ENCODE data around the gene GRK7.
A peak's percentile ranks its signal among the peaks of the same experiment; 100 is the strongest.

GRK7 gene, protein sequence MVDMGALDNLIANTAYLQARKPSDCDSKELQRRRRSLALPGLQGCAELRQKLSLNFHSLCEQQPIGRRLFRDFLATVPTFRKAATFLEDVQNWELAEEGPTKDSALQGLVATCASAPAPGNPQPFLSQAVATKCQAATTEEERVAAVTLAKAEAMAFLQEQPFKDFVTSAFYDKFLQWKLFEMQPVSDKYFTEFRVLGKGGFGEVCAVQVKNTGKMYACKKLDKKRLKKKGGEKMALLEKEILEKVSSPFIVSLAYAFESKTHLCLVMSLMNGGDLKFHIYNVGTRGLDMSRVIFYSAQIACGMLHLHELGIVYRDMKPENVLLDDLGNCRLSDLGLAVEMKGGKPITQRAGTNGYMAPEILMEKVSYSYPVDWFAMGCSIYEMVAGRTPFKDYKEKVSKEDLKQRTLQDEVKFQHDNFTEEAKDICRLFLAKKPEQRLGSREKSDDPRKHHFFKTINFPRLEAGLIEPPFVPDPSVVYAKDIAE (N-terminal part only)

DNA sequence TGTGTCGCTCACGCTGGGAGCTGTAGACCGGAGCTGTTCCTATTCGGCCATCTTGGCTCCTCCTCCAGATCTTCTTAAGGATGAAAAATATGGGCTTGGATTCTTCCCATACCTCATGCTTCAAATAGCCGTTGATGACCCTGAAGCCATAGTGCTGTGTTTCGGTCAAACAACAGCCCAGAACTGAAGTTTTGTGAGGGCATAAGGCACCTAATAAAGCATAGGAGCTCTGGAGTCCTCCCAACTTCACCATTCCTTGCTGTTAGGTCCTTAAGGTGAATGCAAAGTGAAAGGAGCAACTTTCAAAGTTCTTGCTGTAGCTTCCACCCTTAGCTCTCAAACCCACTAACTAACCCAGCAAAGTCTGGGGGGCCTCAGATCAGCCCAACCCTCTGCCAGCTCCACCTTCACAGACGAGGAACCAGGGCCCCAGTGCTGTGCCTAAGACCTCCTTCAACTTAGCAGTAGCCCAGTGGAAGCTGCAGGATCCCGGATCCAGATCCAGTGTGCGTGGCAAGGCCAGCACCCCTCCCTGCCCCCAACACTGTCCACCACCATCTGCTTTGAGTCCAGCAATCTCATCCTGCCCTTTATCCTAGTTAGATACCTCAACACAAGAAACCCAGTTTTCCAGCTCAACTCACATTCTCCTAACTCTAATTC is at the start of gene GRK7:
TSS of gene GRK7 (plus strand) at position 321 of the 663 bp plus-strand sequence. CDS start 14,877 bp downstream, outside the sequence.
- no peak for DNase-seq

DNA sequence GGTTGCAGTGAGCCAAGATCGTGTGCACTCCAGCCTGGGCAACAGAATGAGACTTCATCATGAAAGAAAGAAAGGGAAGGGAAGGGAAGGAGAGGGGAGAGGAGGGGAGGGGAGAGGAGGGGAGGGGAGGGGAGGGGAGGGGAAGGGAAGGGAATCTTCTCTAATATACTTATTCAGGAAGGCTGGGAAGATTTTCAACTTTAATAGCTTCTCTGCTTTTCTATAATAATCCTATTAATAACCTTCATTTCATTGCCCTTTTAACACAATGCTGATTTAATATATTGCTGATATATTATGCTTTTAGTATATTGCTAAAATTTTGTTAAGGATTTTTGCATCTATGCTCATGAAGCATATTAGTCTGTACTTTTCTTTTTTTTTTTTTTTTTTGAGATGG is 48.5 kb upstream of the GRK7 start:
- DNase-seq, result no peak

DNA sequence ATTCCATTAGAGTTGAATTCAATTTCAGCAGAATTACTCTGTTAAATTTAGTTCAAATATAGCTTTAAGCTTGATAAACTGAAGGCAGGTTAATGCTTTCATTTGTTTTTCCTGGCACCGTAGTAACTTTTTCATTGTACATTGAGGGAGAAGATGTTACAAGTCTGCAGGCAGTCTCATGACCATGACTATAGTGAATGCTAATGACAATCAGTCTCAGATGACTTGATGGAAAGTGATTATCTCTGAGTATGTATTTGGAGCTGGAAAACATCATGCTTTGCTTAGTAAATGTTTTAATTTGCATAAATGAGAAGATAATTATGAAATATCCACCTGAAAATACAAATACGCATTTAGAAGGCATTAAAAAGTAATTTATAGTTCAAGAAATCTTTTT is 41.1 kb upstream of the GRK7 start:
- no peak for DNase-seq

DNA sequence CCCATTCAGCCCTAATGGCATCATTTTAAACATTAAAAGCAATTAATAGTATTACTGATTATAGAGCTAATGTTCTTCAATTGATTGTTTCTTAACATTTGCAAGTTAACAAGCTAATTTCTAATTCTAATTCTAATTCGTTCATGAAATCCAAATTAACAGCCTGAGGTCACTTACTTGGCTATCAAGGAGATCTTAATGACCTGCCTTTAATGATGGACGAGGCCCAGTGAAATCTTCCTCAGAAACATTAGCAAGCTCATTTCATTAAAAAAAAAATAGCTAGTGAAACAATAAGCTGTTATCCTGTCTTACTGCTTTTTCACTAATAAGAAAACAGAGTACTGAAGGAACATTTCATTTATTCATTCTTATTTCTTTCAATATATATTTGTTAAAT is 40.6 kb upstream of the GRK7 start:
- no peak for DNase-seq

DNA sequence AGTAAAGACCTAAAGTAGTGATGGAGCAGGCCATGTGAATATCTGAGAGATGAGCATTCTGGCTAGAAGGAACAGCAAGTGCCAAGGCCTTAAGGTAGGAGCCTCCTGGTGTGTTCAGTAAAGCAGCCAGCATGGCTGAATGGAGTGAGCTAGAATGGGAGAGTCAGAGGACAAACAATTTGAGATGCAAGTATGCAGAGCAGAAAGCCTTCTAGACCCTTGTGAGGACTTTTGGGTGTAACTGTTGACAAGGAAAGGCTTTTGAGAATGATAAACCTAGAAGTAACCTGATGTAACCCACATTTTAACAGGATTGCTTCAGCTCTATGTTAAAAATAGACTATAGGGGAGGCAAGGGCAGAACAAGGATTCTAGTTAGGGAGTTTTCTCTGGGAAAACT is 40.0 kb upstream of the GRK7 start:
- DNase-seq, result no peak

DNA sequence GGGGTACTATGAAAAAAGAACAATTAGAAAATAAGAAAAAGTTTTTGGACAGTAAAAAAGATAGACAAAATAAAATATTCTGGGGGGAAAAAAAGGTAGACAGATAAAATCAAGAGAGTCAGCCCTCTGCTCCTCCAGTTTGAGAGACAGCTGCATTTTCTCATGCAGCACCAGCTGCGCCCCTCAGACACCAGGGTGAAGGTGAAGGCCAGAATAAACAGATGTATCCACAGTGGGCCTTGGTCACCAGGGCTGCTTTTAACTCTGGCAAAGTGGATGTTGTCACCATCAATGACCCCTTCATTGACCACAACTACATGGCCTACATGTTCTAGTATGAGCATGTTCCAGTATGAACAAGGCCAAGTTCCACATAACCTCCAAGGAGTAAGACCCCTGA is 39.0 kb upstream of the GRK7 start:
- no peak for DNase-seq

DNA sequence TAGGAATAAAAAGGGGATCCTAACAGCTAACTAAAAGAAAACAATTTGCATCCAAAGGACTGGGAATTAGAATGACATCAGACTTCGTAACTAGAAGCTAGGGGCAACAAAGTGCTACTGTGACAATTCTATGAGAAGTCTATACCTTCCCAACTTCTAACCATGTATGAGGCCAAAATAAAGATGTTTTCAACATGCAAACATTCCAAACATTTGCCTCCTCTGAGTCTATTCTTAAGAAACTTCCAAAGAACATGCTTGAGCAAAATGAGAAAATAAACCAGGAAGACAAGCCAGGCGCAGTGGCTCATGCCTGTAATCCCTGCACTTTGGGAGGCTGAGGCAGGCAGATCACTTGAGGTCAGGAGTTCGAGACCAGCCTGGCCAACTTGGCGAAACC is 38.2 kb upstream of the GRK7 start:
- DNase-seq, result no peak

DNA sequence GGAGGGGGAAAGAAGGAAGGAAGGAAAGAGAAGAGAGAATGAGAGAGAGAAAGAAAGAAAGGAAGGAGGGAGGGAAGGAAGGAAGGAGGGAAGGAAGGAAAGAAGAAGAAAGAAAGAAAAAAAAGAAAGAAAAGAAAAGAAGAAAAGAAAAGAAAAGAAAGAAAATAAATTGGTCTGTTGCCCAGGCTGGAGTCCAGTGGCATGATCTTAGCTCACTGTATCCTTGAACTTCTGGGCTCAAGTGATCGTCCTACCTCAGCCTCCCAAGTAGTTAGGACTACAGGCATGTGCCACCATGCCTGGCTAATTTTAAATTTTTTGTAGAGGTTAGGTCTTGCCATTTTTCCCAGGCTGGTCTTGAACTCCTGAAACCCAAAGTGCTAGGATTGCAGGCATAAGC is 36.7 kb upstream of the GRK7 start:
- DNase-seq, result no peak

DNA sequence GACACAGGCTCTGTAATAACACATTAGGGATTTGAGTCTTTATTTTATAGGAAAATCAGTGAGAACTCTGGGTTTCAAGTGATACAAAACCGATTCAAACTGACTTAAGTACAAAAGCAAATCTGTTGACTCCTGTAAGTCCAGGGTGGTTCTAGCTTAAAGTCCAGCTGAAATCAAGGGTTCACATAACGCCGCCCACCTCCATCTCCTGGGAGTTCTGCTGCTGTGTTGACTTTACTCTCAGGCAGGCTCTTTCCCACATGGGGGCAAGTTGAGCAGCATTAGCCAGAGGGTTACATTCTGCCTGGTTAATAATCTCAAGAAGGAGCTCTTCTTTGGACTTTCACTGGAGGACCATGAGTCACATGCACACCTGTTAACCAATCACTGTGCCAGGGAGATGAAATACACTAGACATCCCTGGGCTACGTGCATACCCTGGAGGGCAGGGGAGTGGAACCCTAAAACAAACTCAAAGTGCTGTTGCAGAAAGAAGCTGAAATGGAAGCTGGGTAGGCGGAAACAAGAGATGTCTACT is 34.8 kb upstream of the GRK7 start:
- DNase-seq, result no peak

DNA sequence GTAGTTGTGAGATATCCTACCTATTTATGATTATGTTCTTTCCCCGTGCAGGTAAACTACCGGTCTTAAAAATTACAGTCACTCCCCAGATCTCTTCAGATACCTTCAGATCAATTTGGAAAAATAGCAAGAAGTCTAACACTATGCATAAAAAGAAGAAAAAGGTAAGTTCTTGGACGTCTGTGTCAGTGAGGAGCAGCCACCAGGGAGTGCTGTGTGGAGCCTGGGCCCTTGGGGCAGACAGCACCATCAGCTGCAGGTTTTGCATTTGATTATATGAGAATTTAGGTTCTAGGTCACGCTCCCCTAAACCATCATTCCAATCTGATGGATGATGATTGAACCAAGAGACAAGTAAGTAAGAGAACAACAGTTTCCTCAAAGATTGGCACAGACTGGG is 34.0 kb upstream of the GRK7 start:
- DNase-seq, result no peak

DNA sequence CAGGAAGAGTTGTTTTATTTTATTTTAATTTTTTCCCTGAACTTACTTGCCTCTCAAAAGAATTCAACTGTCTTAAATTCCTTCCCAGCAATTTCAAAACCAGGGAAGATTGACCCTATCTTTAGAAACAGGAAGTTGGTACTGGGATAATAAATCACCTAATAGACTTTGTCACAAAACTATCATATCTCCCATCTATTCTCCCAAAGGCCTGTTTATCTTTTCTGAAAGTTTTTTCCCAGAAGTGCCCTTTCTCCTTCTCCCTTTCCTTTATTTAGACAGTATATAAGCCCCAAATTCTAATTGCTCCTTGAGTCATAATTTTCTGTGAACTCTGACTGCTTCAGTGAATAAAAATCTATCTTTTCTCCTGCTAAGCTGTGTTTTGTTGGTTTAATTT is 28.0 kb upstream of the GRK7 start:
- no peak for DNase-seq

DNA sequence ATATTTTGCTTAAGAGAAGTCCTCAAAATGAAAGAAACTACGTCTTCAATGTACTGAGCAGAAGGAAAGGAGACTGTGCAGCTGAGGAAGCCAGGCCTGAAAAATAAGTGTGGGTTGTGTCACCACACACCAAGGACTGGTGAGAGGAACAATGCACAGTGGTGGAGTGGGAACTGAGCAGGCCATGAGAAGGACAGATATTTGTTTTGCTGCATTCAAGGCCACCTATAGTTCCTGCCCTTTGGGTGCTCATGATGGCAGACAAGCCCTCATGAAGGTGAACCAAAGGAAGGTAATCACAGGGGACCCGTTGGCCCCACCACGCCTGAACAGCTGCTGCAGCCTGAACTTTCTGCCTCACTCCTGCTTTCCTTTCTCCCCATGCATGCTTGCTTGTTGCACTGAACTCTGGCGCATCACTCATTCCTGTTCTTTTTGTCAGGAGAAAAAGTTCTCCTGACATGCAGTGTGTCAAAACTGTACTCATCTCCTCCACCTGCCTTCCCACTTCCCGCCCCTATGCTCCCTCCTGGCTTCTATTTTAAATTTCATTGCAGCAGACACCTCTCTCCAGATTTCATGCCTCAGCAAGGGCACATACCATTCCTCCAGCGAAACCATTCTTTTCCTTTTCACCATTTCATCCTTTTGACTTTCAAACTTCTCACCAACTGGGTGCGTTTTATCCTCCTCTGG is 27.3 kb upstream of the GRK7 start:
- DNase-seq, result no peak

DNA sequence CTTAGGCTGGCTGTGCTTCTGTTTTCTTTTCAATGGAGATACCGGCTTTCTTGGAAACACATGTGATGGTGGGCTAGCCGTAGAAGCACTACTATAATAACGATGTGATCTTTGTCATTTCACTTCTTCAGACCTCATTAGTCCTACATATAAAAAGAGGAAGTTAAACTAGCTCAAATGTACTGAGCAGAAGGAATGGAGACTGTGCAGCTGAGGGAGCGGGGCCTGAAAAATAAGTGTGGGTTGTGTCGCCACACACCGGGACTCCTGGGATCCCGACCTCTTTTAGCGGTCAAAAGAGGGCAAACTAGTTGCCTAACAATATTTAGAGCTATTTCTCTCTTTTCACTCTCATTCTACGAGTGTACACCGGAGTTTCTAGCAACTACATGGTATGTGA is 26.1 kb upstream of the GRK7 start:
- no peak for DNase-seq

DNA sequence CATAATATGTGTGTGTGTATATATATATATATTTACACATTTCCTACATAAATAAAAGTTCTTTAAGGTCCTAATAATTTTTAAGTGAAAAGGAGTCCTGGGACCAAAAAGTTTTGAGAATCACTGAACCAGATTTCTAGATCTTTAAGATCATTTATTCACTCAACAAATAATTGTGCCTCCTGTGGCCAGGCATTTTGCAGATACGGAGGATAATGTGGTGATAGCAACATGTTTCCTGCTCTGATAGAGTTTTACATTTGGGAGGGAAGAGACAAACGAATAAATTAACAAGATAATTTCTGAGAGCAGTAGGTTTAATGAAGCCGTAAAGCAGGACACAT is 25.6 kb upstream of the GRK7 start:
- DNase-seq, result no peak

DNA sequence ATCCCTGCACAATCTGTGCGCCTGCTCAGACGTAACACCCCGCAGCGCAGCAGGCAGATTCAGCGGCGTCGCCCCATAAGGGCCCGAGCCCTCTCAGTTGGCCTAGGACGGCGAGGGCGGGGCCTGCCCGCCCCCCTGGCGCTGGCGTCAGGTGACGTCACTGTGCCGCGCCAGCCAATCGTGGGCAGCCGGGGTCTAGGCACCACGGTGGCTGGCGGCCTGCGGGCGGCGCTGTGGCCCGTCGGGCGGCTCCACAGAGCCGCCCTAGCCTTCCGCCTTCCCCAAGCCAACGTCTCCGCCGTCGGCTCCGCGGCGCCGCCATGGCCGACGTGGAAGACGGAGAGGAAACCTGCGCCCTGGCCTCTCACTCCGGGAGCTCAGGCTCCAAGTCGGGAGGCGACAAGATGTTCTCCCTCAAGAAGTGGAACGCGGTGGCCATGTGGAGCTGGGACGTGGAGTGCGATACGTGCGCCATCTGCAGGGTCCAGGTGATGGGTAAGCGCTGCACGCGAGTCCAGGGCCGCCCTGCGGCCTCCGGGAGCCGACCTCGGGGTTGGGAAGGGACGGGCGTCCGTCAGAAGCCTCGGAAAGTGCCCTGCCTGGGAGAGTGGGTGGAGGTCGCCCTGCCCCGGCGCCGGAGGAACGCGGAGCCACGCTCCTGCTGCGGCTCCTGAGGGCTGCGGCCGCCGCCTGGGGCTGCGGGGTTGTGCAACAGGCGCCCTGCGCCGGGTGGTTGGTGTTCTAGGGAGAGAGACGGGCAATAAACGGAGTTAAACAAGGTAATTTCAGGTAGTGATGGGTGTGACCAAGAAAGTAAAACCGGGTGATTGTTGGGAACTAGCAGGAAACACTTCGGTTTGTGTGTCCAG is 25.0 kb upstream of the GRK7 start, which contains the start of gene RNF7:
TSS of gene RNF7 (plus strand) at position 277 of the 869 bp plus-strand sequence. CDS start at position 321, 44 bp downstream.
- peak; percentile 94 to 95 for DNase-seq

DNA sequence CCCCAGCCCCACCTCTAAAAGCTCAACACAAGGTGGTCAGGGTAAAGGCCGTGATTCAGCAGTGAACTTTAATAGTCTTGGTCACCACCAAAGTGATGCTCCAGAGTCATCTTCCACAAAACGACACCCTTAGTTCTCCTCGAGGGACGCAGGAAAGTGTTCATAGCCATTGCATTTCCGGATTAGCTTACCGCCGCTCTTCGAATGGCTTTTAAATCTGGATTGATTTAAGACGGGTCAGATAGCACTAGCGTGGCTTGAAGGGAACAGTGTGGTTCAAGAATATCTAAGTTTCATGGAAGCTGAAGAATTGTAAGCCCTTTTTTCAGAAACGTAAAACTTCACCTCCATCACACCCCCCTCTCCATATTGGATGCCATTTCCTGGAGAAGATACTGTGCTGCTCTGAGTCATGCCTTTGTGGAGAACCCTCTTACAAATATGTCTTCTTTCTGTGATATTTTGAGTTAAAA is 24.3 kb upstream of the GRK7 start:
- no peak for DNase-seq

DNA sequence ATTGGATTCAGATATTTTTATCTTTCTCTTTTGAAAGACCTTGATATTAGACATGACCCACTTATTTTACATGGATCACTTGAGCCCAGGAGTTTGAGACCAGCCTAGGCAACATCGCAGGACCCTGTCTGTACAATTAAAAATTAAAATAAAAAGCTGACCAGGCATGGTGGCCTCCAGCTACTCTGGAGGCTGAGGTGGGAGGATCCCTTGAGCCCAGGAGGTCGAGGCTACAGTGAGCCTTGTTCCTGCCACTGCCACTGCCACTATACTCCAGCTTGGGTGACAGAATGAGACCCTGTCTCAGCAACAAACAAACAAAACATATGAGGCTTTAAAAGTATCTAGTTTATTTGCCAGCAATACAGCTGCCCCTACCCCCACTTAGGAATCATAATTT is 23.5 kb upstream of the GRK7 start:
- no peak for DNase-seq

DNA sequence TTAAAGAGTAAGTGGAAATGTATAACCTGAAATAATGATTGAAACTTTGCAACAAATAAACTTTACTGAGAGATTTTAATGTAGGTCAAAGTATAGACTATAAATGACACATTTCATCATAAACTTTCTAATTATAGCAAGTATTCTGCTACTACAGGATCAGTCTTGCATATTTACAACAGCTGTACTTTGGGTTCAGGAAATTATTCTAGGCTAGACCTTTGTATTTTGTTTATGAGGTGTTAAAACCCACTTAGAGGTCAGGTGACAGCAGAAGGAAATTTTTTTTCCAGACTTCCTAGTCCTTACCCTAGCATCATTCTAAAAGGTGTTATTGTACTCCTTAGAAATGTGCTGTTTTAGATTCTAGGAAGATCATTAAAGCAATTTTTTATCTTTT is 22.9 kb upstream of the GRK7 start:
- no peak for DNase-seq

DNA sequence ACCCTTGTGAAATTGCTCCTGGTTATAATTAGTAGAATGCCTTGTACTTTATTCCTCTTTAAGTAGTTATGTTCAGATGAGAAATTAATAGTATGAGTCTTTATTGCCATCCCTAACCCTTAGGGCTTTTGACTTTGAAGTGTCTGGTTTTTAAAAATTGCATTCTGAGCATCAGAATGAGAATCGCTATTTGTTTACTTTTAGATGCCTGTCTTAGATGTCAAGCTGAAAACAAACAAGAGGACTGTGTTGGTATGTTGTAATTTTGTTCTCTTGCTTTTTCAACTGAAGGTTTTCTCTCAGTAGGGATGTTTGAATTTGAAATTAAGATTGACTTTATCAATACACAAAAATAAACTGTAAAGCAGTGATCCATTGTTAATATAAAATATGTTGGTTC is 19.9 kb upstream of the GRK7 start:
- no peak for DNase-seq

DNA sequence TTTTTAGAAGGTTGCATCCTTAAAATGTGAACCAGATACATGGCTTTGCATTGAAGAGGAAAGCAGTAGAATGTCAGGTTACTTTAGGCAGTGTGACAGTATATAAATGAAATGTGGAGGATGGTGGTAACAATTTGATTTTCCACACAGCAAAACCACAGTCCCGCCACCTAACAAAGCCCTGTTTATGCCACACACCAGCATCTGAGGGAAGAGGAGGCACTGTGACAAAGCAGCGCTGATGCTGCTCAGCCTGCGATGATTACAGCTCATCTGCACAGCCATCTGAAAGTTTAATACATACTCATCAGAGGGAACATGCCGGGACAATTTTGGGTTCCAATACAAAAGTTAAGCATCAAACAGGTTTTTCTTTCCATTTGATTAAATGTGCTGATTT is 16.2 kb upstream of the GRK7 start:
- DNase-seq, result no peak

DNA sequence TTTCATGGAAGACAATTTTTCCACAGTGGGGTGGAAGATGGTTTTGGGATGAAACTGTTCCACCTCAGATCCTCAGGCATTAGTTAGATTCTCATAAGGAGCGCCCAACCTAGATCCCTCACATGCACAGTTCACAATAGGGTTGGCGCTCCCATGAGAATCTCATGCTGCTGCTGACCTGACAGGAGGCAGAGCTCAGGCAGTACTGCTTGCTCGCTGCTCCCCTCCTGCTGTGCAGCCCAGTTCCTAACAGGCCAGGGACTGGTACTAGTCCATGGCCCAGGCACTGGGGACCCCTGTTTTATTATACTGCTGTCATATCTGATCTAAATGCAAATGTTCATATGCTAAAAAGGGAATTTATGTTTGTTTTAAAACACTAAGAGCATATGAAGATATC is 9.8 kb upstream of the GRK7 start:
- no peak for DNase-seq

DNA sequence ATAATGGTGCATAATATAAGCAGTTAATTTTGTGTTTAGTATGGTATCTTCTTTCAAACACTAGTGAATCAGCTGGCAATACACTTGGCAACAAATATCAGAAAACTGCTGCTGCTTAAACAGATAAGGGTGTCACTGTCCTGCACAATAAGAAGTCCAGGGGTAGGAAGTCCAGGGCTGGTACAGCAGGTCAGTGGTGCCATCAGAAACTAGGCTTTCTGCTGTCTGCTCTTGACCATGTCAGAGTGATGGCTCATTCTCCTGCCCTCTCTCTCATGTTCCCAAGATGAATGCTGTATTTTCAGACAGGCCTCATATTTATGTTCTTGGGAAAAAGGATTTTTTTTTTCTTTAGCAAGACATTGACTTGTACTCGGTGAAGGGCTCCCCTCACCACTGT is 9.2 kb upstream of the GRK7 start:
- no peak for DNase-seq
